Lower leg skin (tissue), 4 donors: ENCODE results near the gene MSS51. TPM values are rescaled to one million over a fixed set of nuclear protein-coding genes. Genes with fewer than 3 reads are reported as not detected.

Experiments
- DNase-seq, 2 donors: peaks; one replicate each; pipeline ENCODE4 v3.0.0-alpha.2; 2019; ENCODE audit warnings: low spot score in 2 of 2
- H3K4me3 ChIP-seq: fragments of 200-600 bp; sonication (generic); 2 replicates; pipeline ENCODE4 v1.5.1; 2017; ENCODE audit warnings: mild to moderate bottlenecking, low read depth; ENCODE audit not compliant: poor library complexity, severe bottlenecking
- CTCF ChIP-seq, 3 donors: fragments of 450-650 bp; IDR thresholded peaks; one replicate each; pipeline ENCODE4 v1.5.1; 2016; ENCODE audit warnings: antibody characterized with exemption in 3 of 3, mild to moderate bottlenecking in 3 of 3, moderate library complexity in 2 of 3
- POLR2A ChIP-seq, 2 donors: fragments of 450-650 bp; IDR thresholded peaks; one replicate each; pipeline ENCODE4 v1.6.1; 2016 to 2017; ENCODE audit warnings: antibody characterized with exemption in 2 of 2, mild to moderate bottlenecking in 1 of 2, moderate library complexity in 1 of 2
- WGBS, 2 donors: methylation state at CpG; one replicate each; pipeline ENCODE4 v1.1.5; 2018; 5-methylcytosine and 5-hydroxymethylcytosine counted together
- intact Hi-C: fragments of 100-400 bp; cut with DNase I; formaldehyde crosslinking; loops from one replicate; pipeline ENCODE4 v1.15.0; 2023; ENCODE audit warnings: low total_unique reads
- total RNA-seq, 4 donors: library from RNA; depleted of rRNA; stranded (reverse); fragments of >200 nt; gene quantifications; one replicate each; pipeline ENCODE4 v1.1.0, GENCODE V29; 2016

MSS51 gene
- total RNA-seq, 4 donors from 2014 or later, result 0.38 to 2.2 (median 0.86) TPM

GRCh38 chr10:73410897-73411296 is 22.5 kb downstream of the MSS51 start:
- no peak for TF ChIP-seq CTCF (IDR thresholded peaks at IDR 0.05)
- TF ChIP-seq POLR2A (IDR thresholded peaks at IDR 0.05), result no peak
- DNase-seq, result no peak
- H3K4me3 ChIP-seq, result no peak overlapping the region
- intact Hi-C loops, result no loop called here
- 94 to 95% methylated on average over 1 of the region's 1 CpG for WGBS, 2 donors

- no peak for TF ChIP-seq CTCF (IDR thresholded peaks at IDR 0.05)
- no peak for TF ChIP-seq POLR2A (IDR thresholded peaks at IDR 0.05)
- no peak for DNase-seq
- no peak overlapping the region for H3K4me3 ChIP-seq
- WGBS, 2 donors, result 71 to 73% methylated on average over 4 of the region's 4 CpGs
- intact Hi-C loops, result no loop called here
These were observed 24.3 kb downstream of the MSS51 start for GRCh38 chr10:73408978-73409521.

GRCh38 chr10:73408061-73408460 is 25.3 kb downstream of the MSS51 start:
- intact Hi-C loops, result no loop called here
- DNase-seq, result no peak
- TF ChIP-seq CTCF (IDR thresholded peaks at IDR 0.05) (no peak), POLR2A (IDR thresholded peaks at IDR 0.05) (no peak)
- WGBS, 2 donors, result 89 to 94% methylated on average over 5 of the region's 5 CpGs
- H3K4me3 ChIP-seq, result no peak overlapping the region

- no peak for DNase-seq
- TF ChIP-seq CTCF (IDR thresholded peaks at IDR 0.05), result no peak
- no peak for TF ChIP-seq POLR2A (IDR thresholded peaks at IDR 0.05)
- intact Hi-C loops, result no loop called here
- 78 to 87% methylated on average over 1 of the region's 1 CpG for WGBS, 2 donors
- no peak overlapping the region for H3K4me3 ChIP-seq
These were observed 25.9 kb downstream of the MSS51 start for GRCh38 chr10:73407495-73407894.

- intact Hi-C loops, result no loop called here
- WGBS, 2 donors, result 94 to 95% methylated on average over 5 of the region's 5 CpGs
- no peak for DNase-seq
- H3K4me3 ChIP-seq, result no peak overlapping the region
- no peak for TF ChIP-seq CTCF (IDR thresholded peaks at IDR 0.05)
- no peak for TF ChIP-seq POLR2A (IDR thresholded peaks at IDR 0.05)
These were observed 26.5 kb downstream of the MSS51 start for GRCh38 chr10:73406846-73407245.

- TF ChIP-seq CTCF (IDR thresholded peaks at IDR 0.05) (no peak), POLR2A (IDR thresholded peaks at IDR 0.05) (no peak)
- 94% methylated on average over 3 of the region's 3 CpGs for WGBS, 2 donors
- H3K4me3 ChIP-seq, result no peak overlapping the region
- intact Hi-C loops, result no loop called here
- no peak for DNase-seq
These were observed 27.8 kb downstream of the MSS51 start for GRCh38 chr10:73405556-73405955.
